IMR-90 (cell line): ENCODE data around the gene NAA10. TPM values are rescaled to one million over a fixed set of nuclear protein-coding genes. Genes with fewer than 3 reads are reported as not detected.

Experiments
- ATAC-seq: fragments of 200-7000 bp; cut with Tn5 transposase; 2 replicates; pipeline ENCODE4 v1.9.1; 2020; ENCODE audit warnings: low read depth, mild to moderate bottlenecking, moderate library complexity
- BruUV-seq: library from RNA; stranded (reverse); fragments of 400-500 nt; replicated peaks from 2 replicates; lab custom pipeline; 2021; lab: Mats Ljungman, UMichigan
- CTCF ChIA-PET: fragments of 300-600 bp; formaldehyde crosslinking; extraction: SDS; loops from one replicate; lab custom pipeline; 2021; ENCODE audit warnings: antibody characterized with exemption; lab: Yijun Ruan, JAX
- POLR2A ChIA-PET: fragments of 300-600 bp; sonication (Branson Sonifier 250); formaldehyde crosslinking; loops from one replicate; lab custom pipeline; 2022; ENCODE audit warnings: antibody characterized with exemption; ENCODE audit not compliant: unreplicated experiment; lab: Charles Lee
- DNase-seq: peaks from one replicate; pipeline ENCODE4 v3.0.0; 2013
- H2AFZ ChIP-seq: replicated peaks from 2 replicates; pipeline ENCODE3; 2013; ENCODE audit warnings: low read length, mild to moderate bottlenecking; ENCODE audit not compliant: poor library complexity
- H2AK5ac ChIP-seq: 2 replicates; pipeline ENCODE4 v1.6.1; 2013; ENCODE audit warnings: low read depth, low read length, inconsistent platforms
- H2AK9ac ChIP-seq: replicated peaks from 2 replicates; pipeline ENCODE3; 2013; ENCODE audit warnings: mild to moderate bottlenecking, low read depth, low read length, moderate library complexity; ENCODE audit not compliant: poor library complexity
- H2BK120ac ChIP-seq: 2 replicates; pipeline ENCODE4 v1.6.1; 2013; ENCODE audit warnings: low read depth, low read length, inconsistent platforms
- H2BK15ac ChIP-seq: 3 replicates; pipeline ENCODE4 v1.6.1; 2013; ENCODE audit warnings: low read depth, low read length, inconsistent platforms
- H2BK20ac ChIP-seq: 2 replicates; pipeline ENCODE4 v1.6.1; 2013; ENCODE audit warnings: low read depth, mild to moderate bottlenecking, inconsistent platforms, low read length, moderate library complexity
- H2BK5ac ChIP-seq: 2 replicates; pipeline ENCODE4 v1.6.1; 2013; ENCODE audit warnings: mild to moderate bottlenecking, low read depth, low read length, inconsistent platforms; ENCODE audit not compliant: poor library complexity, severe bottlenecking
- H3K14ac ChIP-seq: replicated peaks from 2 replicates; pipeline ENCODE4 v1.6.1; 2013; ENCODE audit warnings: low read depth, low read length, inconsistent platforms
- H3K18ac ChIP-seq: 2 replicates; pipeline ENCODE4 v1.6.1; 2013; ENCODE audit warnings: low read depth, low read length, control low read depth
- H3K23ac ChIP-seq: 2 replicates; pipeline ENCODE4 v1.6.1; 2013; ENCODE audit warnings: low read depth, low read length, inconsistent platforms
- H3K27ac ChIP-seq: 2 replicates; pipeline ENCODE4 v1.5.1; 2013; ENCODE audit warnings: mild to moderate bottlenecking, control low read depth, low read length; ENCODE audit not compliant: insufficient read depth
- H3K27me3 ChIP-seq: 2 replicates; pipeline ENCODE4 v1.6.1; 2013; ENCODE audit warnings: low read length; ENCODE audit not compliant: control insufficient read depth, insufficient read depth
- H3K36me3 ChIP-seq: 2 replicates; pipeline ENCODE4 v1.6.1; 2013; ENCODE audit warnings: low read length, mixed read lengths; ENCODE audit not compliant: control insufficient read depth, insufficient read depth
- H3K4ac ChIP-seq: 2 replicates; pipeline ENCODE4 v1.6.1; 2013; ENCODE audit warnings: low read depth, low read length, inconsistent platforms
- H3K4me1 ChIP-seq: 2 replicates; pipeline ENCODE4 v1.6.1; 2013; ENCODE audit warnings: low read length, mixed read lengths; ENCODE audit not compliant: control insufficient read depth, insufficient read depth
- H3K4me2 ChIP-seq: 2 replicates; pipeline ENCODE4 v1.6.1; 2013; ENCODE audit warnings: low read depth, mild to moderate bottlenecking, control low read depth, low read length, moderate library complexity
- H3K4me3 ChIP-seq: 2 replicates; pipeline ENCODE4 v1.5.1; 2013; ENCODE audit warnings: low read depth, mild to moderate bottlenecking, control low read depth, low read length, moderate library complexity; ENCODE audit not compliant: insufficient read depth
- H3K56ac ChIP-seq: 2 replicates; pipeline ENCODE4 v1.6.1; 2013; ENCODE audit warnings: low read length, inconsistent platforms; ENCODE audit not compliant: insufficient read depth; ENCODE audit errors: extremely low read depth
- H3K79me1 ChIP-seq, 2 experiments: 2 replicates each; pipeline ENCODE4 v1.6.1; 2013; ENCODE audit warnings: low read length in 2 of 2, inconsistent platforms in 1 of 2, low read depth in 1 of 2
- H3K9ac ChIP-seq: 2 replicates; pipeline ENCODE4 v1.6.1; 2013; ENCODE audit warnings: low read depth, low read length, control low read depth
- H3K9me1 ChIP-seq: 2 replicates; pipeline ENCODE4 v1.6.1; 2013; ENCODE audit warnings: low read length, inconsistent platforms; ENCODE audit not compliant: insufficient read depth
- H3K9me3 ChIP-seq: 2 replicates; pipeline ENCODE4 v1.6.1; 2013; ENCODE audit warnings: low read length; ENCODE audit not compliant: control insufficient read depth, insufficient read depth
- H4K20me1 ChIP-seq: 2 replicates; pipeline ENCODE4 v1.6.1; 2013; ENCODE audit warnings: low read length, inconsistent platforms; ENCODE audit not compliant: insufficient read depth
- H4K5ac ChIP-seq: 2 replicates; pipeline ENCODE4 v1.6.1; 2013; ENCODE audit warnings: mild to moderate bottlenecking, low read depth, low read length, control low read depth
- H4K8ac ChIP-seq, 2 experiments: 2 replicates each; pipeline ENCODE4 v1.6.1; 2013; ENCODE audit warnings: low read depth in 2 of 2, low read length in 2 of 2, control low read depth in 1 of 2, inconsistent platforms in 1 of 2
- H4K91ac ChIP-seq: 2 replicates; pipeline ENCODE4 v1.6.1; 2013; ENCODE audit warnings: low read depth, low read length, inconsistent platforms; ENCODE audit not compliant: insufficient read depth
- CEBPB ChIP-seq: IDR thresholded peaks from 2 replicates; pipeline ENCODE4 v1.6.1; 2012; ENCODE audit warnings: low read depth, low read length, improper control_type of control experiment
- MAZ ChIP-seq: IDR thresholded peaks from 2 replicates; pipeline ENCODE4 v1.6.1; 2012; ENCODE audit warnings: low read depth, mild to moderate bottlenecking, low read length, improper control_type of control experiment, moderate library complexity, borderline replicate concordance
- POLR2A ChIP-seq: IDR thresholded peaks from 2 replicates; pipeline ENCODE4 v1.6.1; 2012; ENCODE audit warnings: mild to moderate bottlenecking, low read depth, low read length
- RAD21 ChIP-seq: IDR thresholded peaks from 2 replicates; pipeline ENCODE4 v1.6.1; 2012; ENCODE audit warnings: low read length, improper control_type of control experiment
- USF2 ChIP-seq: fragments of 150-350 bp; IDR thresholded peaks from 2 replicates; pipeline ENCODE4 v1.6.1; 2017; ENCODE audit warnings: mild to moderate bottlenecking, antibody characterized with exemption, low read length, low read depth
- WGBS, 2 experiments: methylation state at CpG; one replicate each; pipeline versions ENCODE4 v1.1.5 to v1.1.7; 2013; ENCODE audit warnings: missing lambda C conversion rate in 2 of 2; ENCODE audit not compliant: insufficient read length in 1 of 2; ENCODE audit errors: extremely low coverage in 2 of 2; 5-methylcytosine and 5-hydroxymethylcytosine counted together
- dilution Hi-C: fragments of 300-500 bp; cut with HindIII; formaldehyde crosslinking; loops from one replicate; pipeline ENCODE4 v1.14.3; 2018; ENCODE audit warnings: low sequenced_read_pairs; ENCODE audit not compliant: unreplicated experiment
- in situ Hi-C: fragments of 300-500 bp; cut with MboI; formaldehyde crosslinking; loops from 3 replicates; pipeline ENCODE4 v1.14.3; 2019; ENCODE audit warnings: low sequenced_read_pairs, inconsistent platforms, mixed read lengths
- intact Hi-C: fragments of 100-400 bp; cut with micrococcal nuclease; formaldehyde crosslinking; loops from 2 replicates; pipeline ENCODE4 v1.10.0; 2022
- polyA plus RNA-seq, 3 experiments: library from polyadenylated mRNA; depleted of rRNA; stranded (reverse); fragments of >200 nt; gene quantifications; 2 replicates each; pipeline ENCODE4 v1.2.3, GENCODE V29; 2012; ENCODE audit warnings: low replicate concordance in 1 of 3
- total RNA-seq: library from RNA; depleted of rRNA; stranded (reverse); fragments of >200 nt; gene quantifications from 2 replicates; pipeline ENCODE4 v1.2.3, GENCODE V29; 2012

NAA10 gene
- total and polyA plus RNA-seq, 2 of the 4 experiments (the other 2 are of a cell fraction) = 98.6 to 172 TPM

GRCh38 chrX:153910446-153910845, 24.4 kb downstream of the NAA10 start:
- H3K9me1 ChIP-seq = no peaks in the 10 kb centered on the region
- no peak overlapping the region for H4K5ac ChIP-seq
- H3K14ac ChIP-seq = no peak overlapping the region
- H3K9me3 ChIP-seq = no peaks in the 10 kb centered on the region; the same call in 1 of the 2 replicates
- H3K56ac ChIP-seq = no peak overlapping the region
- H3K27me3 ChIP-seq = peaks cover 13% of the 10 kb centered on the region
- H2AFZ ChIP-seq = no peak overlapping the region
- no peaks in the 10 kb centered on the region for H3K4me1 ChIP-seq
- no peaks in the 10 kb centered on the region for H3K36me3 ChIP-seq
- no peak overlapping the region for H3K9ac ChIP-seq
- BruUV-seq = no TSS peak
- H4K20me1 ChIP-seq = no peaks in the 10 kb centered on the region
- DNase-seq = no peak
- H2AK5ac ChIP-seq = no peak overlapping the region
- no peak overlapping the region for H4K91ac ChIP-seq
- ChIA-PET POLR2A (no interaction called here), CTCF (interaction anchor here (0.6 kb wide), 1 partner anchor 906 kb away, joined by 3 read pairs; no protein-coding TSS in a partner anchor)
- H3K4me2 ChIP-seq = no peak overlapping the region
- WGBS, 2 experiments = no CpG with 5 or more reads among the region's 22 CpGs
- no peaks in the 10 kb centered on the region for H3K79me1 ChIP-seq
- in situ Hi-C loops = loop anchor here (25.0 kb wide), 1 partner anchor 948 kb away; no protein-coding TSS in a partner anchor
- dilution Hi-C loops = no loop called here
- no peak overlapping the region for H2BK120ac ChIP-seq
- H2BK20ac ChIP-seq = no peak overlapping the region
- no peak overlapping the region for H3K27ac ChIP-seq
- no peak for TF ChIP-seq CEBPB
- no peak for TF ChIP-seq MAZ
- no peak for TF ChIP-seq RAD21
- TF ChIP-seq USF2 = no peak
- no peak for TF ChIP-seq POLR2A
- no peak overlapping the region for H2AK9ac ChIP-seq
- intact Hi-C loops = no loop called here
- H4K8ac ChIP-seq = no peak overlapping the region
- no peak for ATAC-seq
- H3K4ac ChIP-seq = no peak overlapping the region
- no peak overlapping the region for H3K4me3 ChIP-seq
- H2BK5ac ChIP-seq = no peak overlapping the region
- H3K18ac ChIP-seq = no peak overlapping the region
- H3K23ac ChIP-seq = no peak overlapping the region
- no peak overlapping the region for H2BK15ac ChIP-seq
